Chondrocyte (in vitro differentiated cells): Measurements from ENCODE around the gene ATP10A. TPM values are rescaled to one million over a fixed set of nuclear protein-coding genes. Genes with fewer than 3 reads are reported as not detected.

Experiments used
- DNase-seq: peaks from one replicate; pipeline ENCODE4 v3.0.0; 2021; ENCODE audit warnings: mixed read lengths, low spot score
- H3K27ac Mint-ChIP-seq: one replicate; pipeline ENCODE4 v1.8.0; 2021; ENCODE audit warnings: mild to moderate bottlenecking, moderate library complexity, mixed read lengths; ENCODE audit not compliant: unreplicated experiment
- H3K27me3 Mint-ChIP-seq: 2 replicates; pipeline ENCODE4 v1.8.0; 2021; ENCODE audit warnings: low read depth, mixed read lengths
- H3K36me3 Mint-ChIP-seq: 2 replicates; pipeline ENCODE4 v1.8.0; 2021; ENCODE audit warnings: low read depth, mixed read lengths
- H3K4me1 Mint-ChIP-seq: 2 replicates; pipeline ENCODE4 v1.8.0; 2021; ENCODE audit warnings: low read depth, mild to moderate bottlenecking, mixed read lengths
- H3K4me3 Mint-ChIP-seq: one replicate; pipeline ENCODE4 v1.8.0; 2021; ENCODE audit warnings: mild to moderate bottlenecking, moderate library complexity, mixed read lengths; ENCODE audit not compliant: unreplicated experiment
- H3K9me3 Mint-ChIP-seq: 2 replicates; pipeline ENCODE4 v1.8.0; 2021; ENCODE audit warnings: low read depth, mixed read lengths
- total RNA-seq: library from RNA; stranded (reverse); gene quantifications from 3 replicates; pipeline ENCODE4 v1.2.1, GENCODE V29; 2021
- TF ChIP-seq, protein P1 (sequence below): fragments of 200-600 bp; sonication (generic); IDR thresholded peaks from 2 replicates; pipeline ENCODE4 v1.5.0; 2021; ENCODE audit warnings: antibody characterized with exemption, mild to moderate bottlenecking, moderate library complexity

Gene ATP10A
- total RNA-seq, 1 donor from 2014 or later, result 163 TPM

DNA sequence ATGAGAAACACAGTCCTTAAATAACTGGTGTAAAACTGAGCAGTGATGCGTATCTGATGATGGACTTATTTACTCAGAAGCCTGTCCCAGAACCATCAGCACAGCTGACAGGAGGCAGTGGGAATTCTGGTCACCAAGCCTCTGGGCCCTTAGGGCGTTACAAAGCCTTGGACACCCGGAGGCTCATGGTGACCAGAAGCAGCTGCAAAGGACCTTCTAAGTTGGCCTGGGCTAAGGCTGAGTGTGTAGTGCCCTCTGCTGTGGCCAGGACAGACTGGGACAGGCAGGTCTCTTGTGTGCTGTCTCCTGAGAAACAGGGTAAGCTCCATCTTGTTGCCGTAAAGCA lies 168.9 kb downstream of the ATP10A start:
- peak overlapping the region; percentile 32 for H3K27ac Mint-ChIP-seq
- peak; percentile 36 for DNase-seq
- H3K9me3 Mint-ChIP-seq, result no peaks in the 10 kb centered on the region
- no peaks in the 10 kb centered on the region for H3K27me3 Mint-ChIP-seq
- TF ChIP-seq, protein P1, sequence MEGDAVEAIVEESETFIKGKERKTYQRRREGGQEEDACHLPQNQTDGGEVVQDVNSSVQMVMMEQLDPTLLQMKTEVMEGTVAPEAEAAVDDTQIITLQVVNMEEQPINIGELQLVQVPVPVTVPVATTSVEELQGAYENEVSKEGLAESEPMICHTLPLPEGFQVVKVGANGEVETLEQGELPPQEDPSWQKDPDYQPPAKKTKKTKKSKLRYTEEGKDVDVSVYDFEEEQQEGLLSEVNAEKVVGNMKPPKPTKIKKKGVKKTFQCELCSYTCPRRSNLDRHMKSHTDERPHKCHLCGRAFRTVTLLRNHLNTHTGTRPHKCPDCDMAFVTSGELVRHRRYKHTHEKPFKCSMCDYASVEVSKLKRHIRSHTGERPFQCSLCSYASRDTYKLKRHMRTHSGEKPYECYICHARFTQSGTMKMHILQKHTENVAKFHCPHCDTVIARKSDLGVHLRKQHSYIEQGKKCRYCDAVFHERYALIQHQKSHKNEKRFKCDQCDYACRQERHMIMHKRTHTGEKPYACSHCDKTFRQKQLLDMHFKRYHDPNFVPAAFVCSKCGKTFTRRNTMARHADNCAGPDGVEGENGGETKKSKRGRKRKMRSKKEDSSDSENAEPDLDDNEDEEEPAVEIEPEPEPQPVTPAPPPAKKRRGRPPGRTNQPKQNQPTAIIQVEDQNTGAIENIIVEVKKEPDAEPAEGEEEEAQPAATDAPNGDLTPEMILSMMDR, result peak; percentile 60
- no peak overlapping the region for H3K4me3 Mint-ChIP-seq
- peaks cover 63% of the 10 kb centered on the region for H3K4me1 Mint-ChIP-seq
- peaks cover 63% of the 10 kb centered on the region for H3K36me3 Mint-ChIP-seq

DNA sequence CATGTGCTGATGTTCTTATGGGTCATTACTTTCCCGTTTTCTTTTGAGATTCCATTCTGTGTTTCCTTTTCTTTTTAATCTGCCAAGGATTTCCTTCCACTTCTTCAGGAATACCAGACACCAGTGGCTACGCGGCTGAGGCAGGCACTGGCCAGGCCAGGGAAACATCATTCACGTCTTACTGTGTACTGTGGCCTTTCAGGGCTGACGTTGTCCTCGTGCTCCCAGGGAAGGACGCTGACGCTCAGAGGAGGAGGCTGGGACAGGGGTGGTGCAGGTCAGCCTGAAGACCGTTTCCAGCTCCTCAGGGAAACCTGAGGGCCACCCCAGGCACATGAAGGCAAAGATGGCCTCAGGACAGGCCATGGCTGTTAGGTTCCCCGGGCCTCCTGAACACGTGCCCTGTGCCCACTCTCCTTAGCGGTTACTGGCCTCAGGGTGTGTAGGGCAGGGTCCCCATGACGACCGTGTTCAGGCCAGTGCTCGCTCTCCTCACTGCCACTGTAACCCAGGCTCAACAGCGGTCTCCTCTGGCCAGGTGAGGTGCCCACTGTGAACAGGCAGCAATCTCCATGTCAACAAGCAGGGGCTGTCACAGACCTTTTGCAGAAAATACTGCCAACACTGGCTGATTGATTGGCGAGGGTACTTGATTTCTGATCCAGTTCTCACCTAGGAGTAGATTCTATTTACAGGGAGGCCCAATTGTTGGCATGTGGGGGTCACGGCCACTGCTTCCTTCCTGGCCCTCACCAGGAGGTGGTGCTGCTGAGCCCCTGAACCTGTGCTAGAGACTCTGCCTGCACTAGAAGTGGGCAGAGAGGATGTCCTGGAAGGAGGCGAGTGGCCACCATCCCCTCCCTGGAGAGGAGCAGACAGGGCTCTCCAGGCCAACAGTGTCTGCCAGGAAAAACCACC lies 169.5 kb downstream of the ATP10A start:
- peak overlapping the region; percentile 32 for H3K27ac Mint-ChIP-seq
- peak; percentile 57 for DNase-seq
- no peaks in the 10 kb centered on the region for H3K27me3 Mint-ChIP-seq
- no peaks in the 10 kb centered on the region for H3K9me3 Mint-ChIP-seq
- H3K4me3 Mint-ChIP-seq, result no peak overlapping the region
- H3K4me1 Mint-ChIP-seq, result peaks cover 63% of the 10 kb centered on the region
- TF ChIP-seq, protein P1, result peak; percentile 82
- peaks cover 59% of the 10 kb centered on the region for H3K36me3 Mint-ChIP-seq

DNA sequence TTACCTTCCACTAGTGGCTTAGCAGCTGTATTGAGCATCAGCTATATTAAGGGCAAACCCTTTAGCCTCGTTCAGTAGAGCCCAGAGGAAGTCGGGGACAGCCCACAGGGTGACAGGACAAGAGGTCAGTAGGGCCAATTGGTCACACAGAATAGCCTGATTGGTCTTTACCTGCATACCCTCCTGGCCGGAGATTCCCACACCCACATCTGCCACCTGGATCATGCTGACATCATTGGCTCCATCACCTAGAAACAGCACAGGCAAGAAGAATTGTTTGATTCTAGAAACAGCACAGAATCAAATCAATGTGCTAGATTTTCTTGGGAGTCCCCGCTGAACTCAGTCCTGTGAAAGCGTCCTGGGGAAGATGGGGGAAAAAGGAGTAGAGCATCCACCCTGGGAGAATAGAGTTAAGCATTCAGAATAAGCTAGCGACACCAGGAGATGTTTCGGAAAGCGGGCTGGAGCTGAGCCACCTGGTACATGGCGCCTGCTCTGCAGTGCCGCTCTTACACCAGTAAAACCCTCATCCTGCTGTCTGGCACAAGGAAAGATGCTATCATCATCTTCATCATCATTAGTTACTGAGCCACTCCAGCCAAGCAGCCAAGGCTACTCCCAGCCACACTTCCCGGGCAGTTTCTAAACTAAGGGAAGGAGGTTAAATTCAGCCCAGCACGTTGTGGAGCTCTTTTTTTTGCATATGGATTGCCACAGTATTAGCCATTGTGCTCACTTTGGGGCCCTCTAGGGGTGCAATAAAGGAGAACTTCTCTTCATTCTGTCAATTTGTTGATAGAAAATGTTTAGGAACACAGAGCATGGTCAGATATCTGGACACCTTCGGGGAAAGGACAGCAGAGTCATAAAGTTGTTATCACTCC lies 171.3 kb downstream of the ATP10A start:
- peak overlapping the region; percentile 91 for H3K27ac Mint-ChIP-seq
- peaks cover 60% of the 10 kb centered on the region for H3K36me3 Mint-ChIP-seq

DNA sequence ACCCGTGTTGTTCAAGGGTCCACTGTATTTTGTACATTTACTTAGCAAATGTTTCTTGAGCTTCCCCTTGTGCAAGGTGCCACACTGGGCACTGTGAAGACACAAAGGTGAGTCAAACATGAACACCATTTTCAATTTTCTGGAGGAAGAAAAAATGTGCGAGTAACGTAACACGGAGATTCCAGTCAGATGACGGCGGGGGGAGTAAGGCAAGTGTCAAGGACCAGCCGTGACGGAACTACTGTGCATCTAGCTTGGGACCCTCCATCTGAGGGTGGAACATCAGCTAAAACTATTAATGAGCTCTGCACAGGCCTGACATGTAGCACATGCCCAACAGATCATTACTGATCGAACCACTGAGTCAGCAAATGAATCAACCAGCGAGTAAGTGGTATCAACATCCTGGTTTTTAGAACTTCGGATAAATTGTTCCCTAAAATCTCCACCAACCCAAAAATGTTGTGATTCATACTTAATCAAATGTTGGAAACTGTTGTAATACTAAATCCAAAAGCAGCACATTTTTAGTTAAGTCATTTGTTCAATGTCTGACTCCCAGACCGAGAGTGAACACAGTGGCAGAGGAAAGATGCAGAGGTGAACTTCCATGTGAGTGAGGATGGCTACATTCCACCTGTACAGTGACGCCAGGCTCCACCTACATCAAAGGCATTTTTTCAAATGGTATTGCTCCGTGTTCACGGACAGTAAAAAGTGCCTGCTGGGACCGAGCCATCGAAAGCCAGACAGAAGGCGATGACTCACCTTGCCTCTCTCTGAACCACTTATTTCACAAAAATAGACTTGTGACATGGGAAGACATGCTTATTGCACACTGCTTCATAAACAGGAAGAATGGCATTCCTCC lies 172.2 kb downstream of the ATP10A start:
- Mint-ChIP-seq H3K27me3 (no peaks in the 10 kb centered on the region), H3K4me3 (no peak overlapping the region), H3K4me1 (peaks cover 44% of the 10 kb centered on the region), H3K9me3 (no peaks in the 10 kb centered on the region), H3K27ac (peak overlapping the region; percentile 91), H3K36me3 (peaks cover 56% of the 10 kb centered on the region)
- DNase-seq, result peak; percentile 36
- TF ChIP-seq, protein P1, result no peak

More for the DNA sequence above, 171.3 kb downstream of the ATP10A start:
- Mint-ChIP-seq H3K4me3 (no peak overlapping the region), H3K9me3 (no peaks in the 10 kb centered on the region), H3K27me3 (no peaks in the 10 kb centered on the region), H3K4me1 (peaks cover 48% of the 10 kb centered on the region)
- DNase-seq, result peak; percentile 34
- TF ChIP-seq, protein P1, result peak; percentile 62
